ENCODE data around the gene PAK3.

PAK3 gene

DNA sequence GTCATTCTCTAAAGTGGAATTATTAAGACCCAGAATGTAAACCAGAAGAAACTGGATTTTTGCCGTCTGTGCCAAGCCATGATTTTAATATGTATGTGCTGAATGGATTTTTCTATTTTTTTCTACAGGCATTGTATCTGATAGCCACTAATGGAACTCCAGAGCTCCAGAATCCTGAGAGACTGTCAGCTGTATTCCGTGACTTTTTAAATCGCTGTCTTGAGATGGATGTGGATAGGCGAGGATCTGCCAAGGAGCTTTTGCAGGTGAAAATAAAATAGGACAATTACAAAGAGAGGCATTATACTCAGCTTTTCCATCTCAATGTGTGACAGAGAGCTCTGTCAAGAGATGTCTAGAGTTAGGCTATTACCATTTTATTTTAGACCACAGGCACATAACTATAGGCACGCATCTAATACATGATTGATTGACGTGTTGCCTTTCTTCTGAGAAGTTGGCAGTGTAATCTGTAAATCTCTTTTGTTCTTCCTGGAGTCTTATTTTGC is 120.4 kb downstream of the PAK3 start:
- in situ Hi-C loops (cut with HindIII; ENCODE audit: low pct_ligation_motif_present, low pct_unique_long_range_greater_than_20kb, low sequenced_read_pairs): no loop called here
- DNase-seq: no peak

DNA sequence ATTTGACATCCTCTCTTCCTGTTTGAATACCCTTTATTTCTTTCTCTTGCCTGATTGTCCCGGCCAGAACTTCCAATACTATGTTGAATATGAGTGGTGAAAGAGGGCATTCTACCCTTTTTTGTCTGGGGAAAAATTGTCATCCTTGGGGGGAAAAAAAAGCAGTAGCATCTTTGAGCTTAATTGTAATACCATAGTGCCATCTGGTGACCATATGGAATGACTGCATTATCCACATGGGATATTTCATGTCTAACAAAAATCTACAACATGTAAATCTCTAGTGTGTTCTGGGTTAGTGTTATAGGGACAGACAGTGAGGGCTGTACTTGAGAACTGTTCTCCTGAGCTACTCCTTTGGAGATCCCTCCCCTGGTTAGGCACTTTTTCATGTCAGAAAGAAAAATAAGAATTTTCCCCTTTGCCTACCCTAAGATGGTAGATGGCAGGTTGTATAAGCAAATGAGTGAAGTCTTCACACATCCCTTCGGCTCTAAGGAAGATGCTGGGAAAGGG is 148.3 kb downstream of the PAK3 start:
- in situ Hi-C loops (cut with HindIII; ENCODE audit: low pct_ligation_motif_present, low pct_unique_long_range_greater_than_20kb, low sequenced_read_pairs): no loop called here
- peak; percentile 5 for DNase-seq

DNA sequence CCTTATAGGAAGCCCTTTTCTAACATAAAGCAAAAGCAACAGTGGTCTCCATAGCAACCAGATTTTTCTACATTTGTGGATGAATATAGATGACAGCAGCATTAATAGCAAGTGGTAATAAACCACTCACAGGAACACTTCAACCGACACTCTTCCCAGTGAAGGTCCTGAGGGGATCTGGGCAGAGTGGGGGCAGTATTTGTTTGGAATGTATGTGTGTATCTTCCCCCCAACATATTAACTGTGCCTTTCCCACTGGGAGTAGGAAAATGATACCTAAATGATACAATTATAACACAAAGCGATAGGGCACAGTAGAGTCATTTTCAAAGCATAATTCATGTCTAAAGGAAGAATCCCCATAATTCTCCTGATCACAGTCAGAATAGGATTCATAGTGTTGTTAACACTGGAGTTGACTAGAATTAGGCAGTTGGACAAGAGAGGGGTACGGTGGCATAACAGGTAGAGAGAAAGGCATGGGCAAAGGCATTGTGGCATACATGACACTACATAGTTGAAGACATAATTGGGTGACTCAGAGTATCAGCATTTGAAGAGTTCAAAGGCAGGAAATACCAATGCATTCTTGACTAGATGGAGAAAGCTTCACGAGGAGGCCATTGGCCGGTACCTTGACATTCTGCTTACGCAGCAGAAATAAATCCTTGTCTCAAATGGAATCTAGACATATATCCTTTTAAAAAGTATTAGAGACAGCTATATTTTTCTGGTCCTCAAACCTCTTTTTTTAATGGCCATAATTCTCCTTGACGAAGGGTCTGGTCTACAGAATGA is 159.1 kb downstream of the PAK3 start:
- in situ Hi-C loops (cut with HindIII; ENCODE audit: low pct_ligation_motif_present, low pct_unique_long_range_greater_than_20kb, low sequenced_read_pairs): no loop called here

DNA sequence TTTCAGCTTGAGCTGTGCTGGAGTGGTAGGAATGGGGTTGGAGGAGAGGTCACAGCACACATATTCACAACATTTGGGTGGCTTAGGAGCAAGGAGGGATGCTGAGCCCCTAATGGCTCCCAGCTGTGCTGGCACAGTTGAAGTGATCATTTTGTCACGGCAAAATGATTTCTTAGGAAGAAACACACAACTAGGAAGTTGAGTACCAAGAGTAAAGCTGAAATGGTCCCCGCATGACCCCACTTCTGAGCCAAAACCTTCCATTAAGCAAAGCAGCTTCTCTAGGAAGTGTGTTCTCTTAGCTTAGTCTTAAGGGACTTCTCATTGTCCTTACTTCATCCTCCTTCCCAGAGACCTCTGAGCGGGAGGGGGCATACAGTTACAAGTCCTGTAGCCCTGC is 161.7 kb downstream of the PAK3 start:
- in situ Hi-C loops (cut with HindIII; ENCODE audit: low pct_ligation_motif_present, low pct_unique_long_range_greater_than_20kb, low sequenced_read_pairs): no loop called here
- no peak for DNase-seq

More for the DNA sequence above, 159.1 kb downstream of the PAK3 start:
- peak; percentile 45 for DNase-seq

DNA sequence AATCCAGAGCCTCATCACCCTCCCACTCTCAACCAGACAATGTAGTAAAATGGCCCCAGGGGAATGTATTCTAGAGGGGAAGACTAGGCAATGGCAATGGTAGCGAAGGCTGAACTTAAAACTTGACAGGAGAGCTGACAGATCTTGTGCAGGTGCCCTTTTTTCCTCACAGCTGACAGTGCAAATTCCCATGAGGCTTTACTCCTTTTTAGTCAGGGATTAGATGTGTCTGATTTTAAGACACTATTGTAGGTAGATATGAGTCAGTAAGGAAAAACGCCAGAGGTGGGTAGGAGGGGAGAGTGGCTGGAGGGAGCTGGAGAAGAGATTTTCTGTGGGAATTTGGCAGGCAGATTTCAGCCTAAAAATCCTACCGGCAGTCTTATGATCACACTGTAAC is 163.6 kb downstream of the PAK3 start:
- DNase-seq: no peak
- in situ Hi-C loops (cut with HindIII; ENCODE audit: low pct_ligation_motif_present, low pct_unique_long_range_greater_than_20kb, low sequenced_read_pairs): no loop called here

DNA sequence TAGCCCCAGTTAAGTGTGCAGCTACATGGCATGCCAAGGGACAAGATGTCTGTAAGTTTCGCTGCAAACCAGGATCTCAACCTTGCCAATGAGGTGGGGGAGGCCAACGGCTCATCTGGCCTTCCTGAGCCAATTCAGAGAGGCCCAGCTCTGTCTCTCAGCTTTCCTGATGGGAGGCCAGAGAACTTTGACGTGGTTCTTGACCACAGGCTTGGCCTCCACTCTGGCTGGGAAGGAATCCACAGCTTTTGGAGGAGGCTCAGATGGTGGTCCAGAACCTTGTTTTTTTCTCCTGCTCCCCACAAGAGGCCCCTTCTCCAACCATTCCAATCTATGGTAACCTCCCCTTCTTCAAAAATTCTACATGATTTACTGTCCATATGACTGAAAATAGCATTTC is 164.5 kb downstream of the PAK3 start:
- DNase-seq: no peak
- in situ Hi-C loops (cut with HindIII; ENCODE audit: low pct_ligation_motif_present, low pct_unique_long_range_greater_than_20kb, low sequenced_read_pairs): no loop called here

DNA sequence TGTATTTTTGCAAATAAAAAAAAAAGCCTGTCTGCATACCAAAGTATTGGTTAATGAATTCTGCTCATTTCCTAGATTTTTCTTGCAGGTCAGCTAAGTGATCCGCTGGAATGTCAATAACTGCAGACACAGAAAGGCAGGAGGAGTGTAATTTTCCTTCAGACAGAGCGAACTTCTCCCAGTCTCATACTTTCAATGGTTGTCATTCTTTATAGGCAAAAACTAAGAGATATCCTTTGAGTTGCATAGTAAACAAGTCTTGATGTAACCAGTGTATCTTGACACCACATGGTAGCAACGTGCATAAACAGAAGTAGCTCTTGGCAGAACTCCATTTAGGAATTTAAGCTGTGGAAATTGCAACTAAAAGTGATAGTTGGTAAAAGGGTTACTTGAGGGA is 166.1 kb downstream of the PAK3 start:
- no peak for DNase-seq
- in situ Hi-C loops (cut with HindIII; ENCODE audit: low pct_ligation_motif_present, low pct_unique_long_range_greater_than_20kb, low sequenced_read_pairs): no loop called here

DNA sequence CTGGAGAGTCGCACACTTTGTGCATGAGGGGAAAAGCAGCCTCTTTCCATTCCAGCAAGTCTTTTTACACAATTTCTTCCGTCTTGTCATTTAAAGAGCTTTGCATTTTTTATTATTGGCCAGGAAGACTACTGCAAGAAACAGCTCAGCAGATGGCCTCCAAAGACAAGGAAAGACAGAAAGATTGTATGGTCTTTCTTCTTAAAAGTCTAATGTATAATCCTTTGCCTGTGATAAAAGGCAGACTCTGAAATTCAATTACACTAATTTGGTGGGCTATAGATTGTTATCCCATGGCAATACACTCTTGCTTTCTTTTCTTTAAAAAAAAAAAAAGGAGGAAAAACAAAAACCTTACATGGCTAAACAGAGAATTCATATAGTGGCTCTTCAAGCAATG is 168.4 kb downstream of the PAK3 start:
- no peak for DNase-seq

DNA sequence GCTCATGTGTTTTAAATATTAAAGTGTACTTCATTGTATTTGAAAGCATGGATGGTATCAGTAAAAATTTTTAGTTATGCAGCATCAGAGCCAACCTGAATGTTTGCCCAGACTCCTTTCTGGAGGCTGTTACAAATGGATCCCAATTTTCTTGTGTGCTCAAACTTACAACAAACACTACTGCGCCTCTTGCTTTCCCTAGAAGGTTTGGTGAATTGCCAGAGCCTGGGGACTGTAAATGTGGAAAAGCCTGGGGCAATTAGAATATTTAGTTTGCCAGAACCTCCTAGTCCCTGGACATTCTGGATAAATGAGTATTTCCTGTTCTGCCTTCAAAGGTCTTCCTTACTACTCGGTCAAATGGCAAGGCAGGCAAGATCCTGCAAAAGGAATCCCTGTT is 169.5 kb downstream of the PAK3 start:
- DNase-seq: no peak
- in situ Hi-C loops (cut with HindIII; ENCODE audit: low pct_ligation_motif_present, low pct_unique_long_range_greater_than_20kb, low sequenced_read_pairs): no loop called here

More for the DNA sequence above, 168.4 kb downstream of the PAK3 start:
- in situ Hi-C loops (cut with HindIII; ENCODE audit: low pct_ligation_motif_present, low pct_unique_long_range_greater_than_20kb, low sequenced_read_pairs): no loop called here

DNA sequence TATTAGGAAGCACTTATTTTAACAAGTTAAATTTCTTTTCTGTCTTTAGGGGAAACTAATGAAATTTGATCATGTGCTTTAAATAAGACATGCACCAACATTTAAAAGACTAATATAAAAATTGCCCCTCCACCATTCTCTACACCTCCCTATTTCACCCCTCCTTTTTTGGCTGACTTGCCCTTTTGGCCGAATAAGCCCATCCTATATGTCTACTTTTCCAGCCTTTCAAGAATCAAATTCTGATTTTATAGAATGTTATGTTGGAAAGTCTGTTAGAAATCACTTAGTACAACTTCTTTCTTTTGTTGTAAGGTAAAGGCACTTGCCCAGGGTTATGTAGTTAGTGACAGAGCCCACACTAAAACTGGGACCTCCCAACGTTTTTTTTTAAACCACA is 172.5 kb downstream of the PAK3 start:
- in situ Hi-C loops (cut with HindIII; ENCODE audit: low pct_ligation_motif_present, low pct_unique_long_range_greater_than_20kb, low sequenced_read_pairs): no loop called here
- DNase-seq: no peak

DNA sequence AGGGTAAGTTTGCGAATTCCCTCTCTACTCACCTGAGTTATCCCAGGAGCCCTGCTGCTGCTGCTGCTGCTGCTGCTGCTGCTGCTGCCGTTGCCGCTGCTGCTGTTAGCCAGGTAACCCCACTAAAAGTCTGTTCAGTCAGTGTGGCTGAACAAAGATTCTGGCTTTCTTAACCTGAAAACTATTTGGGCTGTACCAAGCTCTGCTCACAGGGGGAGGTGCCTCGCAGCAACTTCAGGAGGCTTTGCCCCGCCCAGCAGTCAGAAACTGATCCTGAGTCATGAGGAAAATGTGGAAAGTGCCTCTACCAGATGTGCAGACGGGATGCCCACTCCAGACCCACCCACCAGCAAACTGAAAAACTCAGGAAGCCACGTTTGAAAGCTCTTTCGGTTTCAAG is 174.3 kb downstream of the PAK3 start, which contains the start of gene CAPN6:
Gene CAPN6 (minus strand): TSS at position 145 of the 400 bp plus-strand sequence. CDS start 6,547 bp downstream, outside the sequence.
- no peak for DNase-seq
- in situ Hi-C loops (cut with HindIII; ENCODE audit: low pct_ligation_motif_present, low pct_unique_long_range_greater_than_20kb, low sequenced_read_pairs): no loop called here
